Stomach (tissue), 9 donors: Measurements from ENCODE around the gene DENND4C. TPM values are rescaled to one million over a fixed set of nuclear protein-coding genes. Genes with fewer than 3 reads are reported as not detected.

ENCODE experiments used
- DNase-seq, 2 donors: peaks; one replicate each; pipeline versions ENCODE4 v3.0.0 to v3.0.0-alpha.2; 2013 to 2019
- H3K27ac ChIP-seq, 5 donors: fragments of 200-600 bp in 4 of 5; sonication (generic) in 4 of 5; one replicate each; pipeline ENCODE4 v1.5.1; 2013 to 2019; ENCODE audit warnings: mild to moderate bottlenecking in 1 of 5, moderate library complexity in 1 of 5
- H3K27me3 ChIP-seq, 3 donors: fragments of 200-600 bp; sonication (generic); one replicate each; pipeline ENCODE4 v1.5.1; 2017 to 2019; ENCODE audit warnings: mixed run types in 1 of 3
- H3K36me3 ChIP-seq, 4 donors: fragments of 200-600 bp; sonication (generic); 1 replicate in 3 of 4; 2 replicates in 1 of 4; pipeline ENCODE4 v1.5.1; 2016 to 2019
- H3K4me1 ChIP-seq, 4 donors: fragments of 200-600 bp; sonication (generic); one replicate each; pipeline ENCODE4 v1.5.1; 2016 to 2019
- H3K4me3 ChIP-seq, 4 donors: fragments of 200-600 bp; sonication (generic) in 3 of 4; one replicate each; pipeline ENCODE4 v1.5.1; 2016 to 2019; ENCODE audit warnings: mild to moderate bottlenecking in 1 of 4
- H3K9me3 ChIP-seq, 4 donors: fragments of 200-600 bp; sonication (generic); one replicate each; pipeline ENCODE4 v1.5.1; 2016 to 2019
- EP300 ChIP-seq: sonication (generic); formaldehyde crosslinking; IDR thresholded peaks from one replicate; pipeline ENCODE4 v1.6.1; 2017; ENCODE audit warnings: antibody characterized with exemption
- POLR2A ChIP-seq, 4 donors: fragments of 450-650 bp; IDR thresholded peaks; one replicate each; pipeline ENCODE4 v1.6.1; 2016; ENCODE audit warnings: antibody characterized with exemption in 4 of 4, control low read depth in 2 of 4, mild to moderate bottlenecking in 1 of 4, moderate library complexity in 1 of 4
- POLR2AphosphoS5 ChIP-seq, 3 donors: sonication (generic); formaldehyde crosslinking; IDR thresholded peaks; one replicate each; pipeline ENCODE4 v1.6.1; 2016; ENCODE audit warnings: antibody characterized with exemption in 3 of 3
- WGBS, 5 donors: extraction: QIAGEN DNeasy Blood & Tissue Kit in 3 of 5; methylation state at CpG; one replicate each; pipeline versions ENCODE4 v1.1.5 to v1.1.7; 2013 to 2018; 5-methylcytosine and 5-hydroxymethylcytosine counted together
- intact Hi-C: fragments of 100-400 bp; cut with DNase I; formaldehyde crosslinking; loops from one replicate; pipeline ENCODE4 v1.15.1; 2023; ENCODE audit warnings: low total_unique reads
- polyA plus RNA-seq, 3 donors: library from polyadenylated mRNA; stranded (reverse); fragments of 200-250 nt; gene quantifications; one replicate each; pipeline ENCODE4 v1.2.3, GENCODE V29; 2013
- total RNA-seq, 5 donors: library from RNA; depleted of rRNA; stranded (reverse); fragments of >200 nt; gene quantifications; one replicate each; pipeline versions ENCODE4 v1.1.0 to v1.2.3, GENCODE V29; 2014 to 2016
- TF ChIP-seq, protein P1 (sequence below), 7 experiments: fragments of 450-650 bp in 4 of 7; fragments of 200-600 bp in 3 of 7; sonication (generic) in 3 of 7; IDR thresholded peaks; one replicate each; pipeline ENCODE4 v1.5.1; 2016 to 2019; ENCODE audit warnings: antibody characterized with exemption in 7 of 7, control low read depth in 2 of 7, mild to moderate bottlenecking in 1 of 7
- donor health status: healthy with polysubstance abuse.
- donor health status: Bipolar disorder and iron deficiency.
- donor health status: healthy.

DENND4C gene
- total and polyA plus RNA-seq, 8 donors, result 6.3 to 226 (median 47.6) TPM

DNA sequence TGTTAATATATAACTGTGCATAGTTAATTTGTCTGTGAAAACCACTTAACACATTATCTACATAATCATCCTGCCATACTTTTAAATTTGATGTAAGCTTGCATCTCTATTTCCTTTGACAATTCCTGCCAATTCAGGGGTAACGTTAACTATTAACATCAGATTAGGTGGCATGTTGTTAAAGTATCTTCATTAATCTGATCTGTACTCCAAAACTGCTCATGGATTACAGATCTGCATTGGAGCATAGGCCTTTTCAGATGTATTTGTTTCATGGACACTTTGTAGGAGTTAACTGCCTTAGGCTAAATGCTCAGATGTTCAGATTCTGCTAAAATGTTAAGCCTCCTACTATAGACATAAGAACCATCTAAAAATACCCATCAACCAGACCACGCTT lies 146.4 kb downstream of the DENND4C start:
- WGBS, 5 donors, result 40 to 68% (median 49%) methylated on average over 2 of the region's 2 CpGs
- DNase-seq, result no peak
- no peaks in the 10 kb centered on the region for H3K27me3 ChIP-seq
- H3K4me3 ChIP-seq, result peak overlapping the region in 2 of 4 donors; percentile 79 to 81
- no peaks in the 10 kb centered on the region for H3K9me3 ChIP-seq
- H3K4me1 ChIP-seq, result peaks cover 16 to 49% (median 28%) of the 10 kb centered on the region in 4 donors
- intact Hi-C loops, result no loop called here
- TF ChIP-seq POLR2A (IDR thresholded peaks at IDR 0.05) (no peak), EP300 (no peak), POLR2AphosphoS5 (IDR thresholded peaks at IDR 0.05) (no peak)
- TF ChIP-seq, protein P1, sequence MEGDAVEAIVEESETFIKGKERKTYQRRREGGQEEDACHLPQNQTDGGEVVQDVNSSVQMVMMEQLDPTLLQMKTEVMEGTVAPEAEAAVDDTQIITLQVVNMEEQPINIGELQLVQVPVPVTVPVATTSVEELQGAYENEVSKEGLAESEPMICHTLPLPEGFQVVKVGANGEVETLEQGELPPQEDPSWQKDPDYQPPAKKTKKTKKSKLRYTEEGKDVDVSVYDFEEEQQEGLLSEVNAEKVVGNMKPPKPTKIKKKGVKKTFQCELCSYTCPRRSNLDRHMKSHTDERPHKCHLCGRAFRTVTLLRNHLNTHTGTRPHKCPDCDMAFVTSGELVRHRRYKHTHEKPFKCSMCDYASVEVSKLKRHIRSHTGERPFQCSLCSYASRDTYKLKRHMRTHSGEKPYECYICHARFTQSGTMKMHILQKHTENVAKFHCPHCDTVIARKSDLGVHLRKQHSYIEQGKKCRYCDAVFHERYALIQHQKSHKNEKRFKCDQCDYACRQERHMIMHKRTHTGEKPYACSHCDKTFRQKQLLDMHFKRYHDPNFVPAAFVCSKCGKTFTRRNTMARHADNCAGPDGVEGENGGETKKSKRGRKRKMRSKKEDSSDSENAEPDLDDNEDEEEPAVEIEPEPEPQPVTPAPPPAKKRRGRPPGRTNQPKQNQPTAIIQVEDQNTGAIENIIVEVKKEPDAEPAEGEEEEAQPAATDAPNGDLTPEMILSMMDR (IDR thresholded peaks at IDR 0.05), result no peak
- H3K27ac ChIP-seq, result peak overlapping the region in 1 of 5 donors; percentile 90
- H3K36me3 ChIP-seq, result peaks cover 46 to 72% (median 67%) of the 10 kb centered on the region in 4 donors

DNA sequence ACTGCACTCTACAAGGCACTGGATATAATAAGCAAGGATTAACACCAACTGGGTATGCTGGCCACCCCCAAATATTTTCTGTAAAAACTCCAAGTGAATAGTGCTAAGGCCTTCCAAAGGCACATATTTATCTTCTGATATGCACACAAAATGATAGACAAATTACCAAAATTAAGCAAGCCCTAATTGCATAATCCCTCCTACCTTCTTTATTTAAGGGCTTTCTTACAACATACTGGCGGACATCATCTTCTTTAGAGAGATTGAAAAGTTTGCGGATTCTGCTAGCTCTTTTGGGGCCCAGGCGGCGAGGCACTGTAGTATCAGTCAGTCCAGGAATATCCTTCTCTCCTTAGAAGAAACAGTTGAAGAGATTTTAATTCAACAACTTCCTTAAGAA lies 147.7 kb downstream of the DENND4C start:
- intact Hi-C loops, result no loop called here
- peak overlapping the region; percentile 70 to 81 (median 80) for H3K4me3 ChIP-seq
- no peak for DNase-seq
- peaks cover 16 to 49% (median 28%) of the 10 kb centered on the region in 4 donors for H3K4me1 ChIP-seq
- no peaks in the 10 kb centered on the region for H3K27me3 ChIP-seq
- peak overlapping the region in 4 of 5 donors; percentile 90 to 97 (median 92) for H3K27ac ChIP-seq
- H3K9me3 ChIP-seq, result no peaks in the 10 kb centered on the region
- WGBS, 5 donors, result 40 to 56% (median 51%) methylated on average over 4 of the region's 4 CpGs
- H3K36me3 ChIP-seq, result peaks cover 46 to 60% (median 56%) of the 10 kb centered on the region in 4 donors
- no peak for TF ChIP-seq POLR2A (IDR thresholded peaks at IDR 0.05)
- TF ChIP-seq EP300, result no peak
- TF ChIP-seq POLR2AphosphoS5 (IDR thresholded peaks at IDR 0.05), result no peak
- TF ChIP-seq, protein P1 (IDR thresholded peaks at IDR 0.05), result no peak

DNA sequence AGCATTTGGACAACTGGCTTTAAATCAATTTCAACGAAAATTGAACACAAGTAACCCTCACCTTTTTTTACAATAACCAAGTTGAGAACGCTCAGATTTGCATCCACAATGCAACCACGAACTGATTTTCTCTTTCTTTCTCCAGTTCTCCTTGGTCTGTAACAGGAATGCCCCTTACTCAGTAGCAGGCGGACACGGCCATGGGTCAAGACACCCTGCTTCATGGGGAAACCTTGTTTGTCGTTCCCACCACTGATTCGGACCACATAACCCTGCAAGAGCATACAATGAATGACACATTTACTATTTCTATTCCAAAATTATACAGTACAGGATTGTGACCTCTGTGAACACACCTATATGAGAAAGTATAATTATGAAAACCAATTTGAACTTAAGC lies 148.2 kb downstream of the DENND4C start:
- Histone ChIP-seq H3K9me3 (no peaks in the 10 kb centered on the region), H3K4me3 (peak overlapping the region; percentile 70 to 81 (median 80)), H3K27me3 (no peaks in the 10 kb centered on the region), H3K36me3 (peaks cover 46 to 55% (median 51%) of the 10 kb centered on the region in 4 donors), H3K27ac (peak overlapping the region in 4 of 5 donors; percentile 90 to 97 (median 92)), H3K4me1 (peaks cover 16 to 49% (median 28%) of the 10 kb centered on the region in 4 donors)
- intact Hi-C loops, result no loop called here
- WGBS, 5 donors, result 16 to 31% (median 27%) methylated on average over 7 of the region's 7 CpGs
- no peak for TF ChIP-seq POLR2AphosphoS5 (IDR thresholded peaks at IDR 0.05)
- no peak for TF ChIP-seq EP300
- TF ChIP-seq POLR2A (IDR thresholded peaks at IDR 0.05), result no peak
- TF ChIP-seq, protein P1 (IDR thresholded peaks at IDR 0.05), result no peak
- DNase-seq, result no peak

DNA sequence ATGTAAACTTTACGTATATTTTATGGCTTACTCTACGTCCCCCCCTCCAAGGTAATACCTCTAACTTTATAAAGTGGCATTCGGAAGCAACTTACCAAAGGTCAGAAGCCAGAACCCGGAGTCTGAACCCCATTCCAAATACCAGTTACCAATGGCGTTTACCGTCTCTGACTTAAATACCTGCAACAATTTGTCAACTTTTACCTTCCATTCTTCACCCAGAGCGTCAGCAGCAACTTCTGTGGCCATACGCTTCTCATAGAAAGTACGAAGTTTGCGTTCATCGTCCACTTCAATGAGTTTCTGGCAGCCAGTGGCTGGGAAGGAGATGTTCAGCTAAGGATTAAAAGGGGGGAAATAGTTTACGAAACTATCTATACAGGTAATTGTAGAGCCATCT lies 148.8 kb downstream of the DENND4C start:
- TF ChIP-seq EP300, result no peak
- peak in 1 of 2 donors; percentile 33 for DNase-seq
- WGBS, 5 donors, result 2 to 4% (median 3%) methylated on average over 12 of the region's 12 CpGs
- peak overlapping the region; percentile 70 to 81 (median 80) for H3K4me3 ChIP-seq
- H3K36me3 ChIP-seq, result peaks cover 43 to 49% (median 46%) of the 10 kb centered on the region in 4 donors
- H3K27ac ChIP-seq, result peak overlapping the region; percentile 83 to 97 (median 91)
- intact Hi-C loops, result no loop called here
- H3K9me3 ChIP-seq, result no peaks in the 10 kb centered on the region
- no peaks in the 10 kb centered on the region for H3K27me3 ChIP-seq
- H3K4me1 ChIP-seq, result peaks cover 16 to 49% (median 28%) of the 10 kb centered on the region in 4 donors

DNA sequence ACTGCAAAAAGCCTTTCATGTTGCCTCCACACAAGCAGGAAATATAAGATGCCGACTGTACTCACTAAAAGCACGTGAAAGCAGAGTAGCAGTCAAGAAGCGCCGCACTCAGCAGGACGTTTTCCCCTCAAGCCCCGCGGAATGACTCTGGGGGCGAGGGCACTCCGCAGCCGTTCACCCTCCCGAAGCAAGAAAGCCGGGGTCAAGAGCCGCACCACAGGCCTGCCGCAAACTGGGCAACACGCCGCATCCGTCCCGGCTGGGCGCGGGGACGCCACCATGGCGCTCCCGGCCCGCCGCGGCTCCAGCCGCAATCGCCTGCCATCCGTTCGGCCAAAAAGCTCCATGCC lies 149.2 kb downstream of the DENND4C start:
- no peaks in the 10 kb centered on the region for H3K27me3 ChIP-seq
- H3K4me3 ChIP-seq, result peak overlapping the region; percentile 70 to 81 (median 80)
- H3K27ac ChIP-seq, result peak overlapping the region; percentile 83 to 97 (median 91)
- H3K9me3 ChIP-seq, result no peaks in the 10 kb centered on the region
- H3K36me3 ChIP-seq, result peaks cover 39 to 45% (median 43%) of the 10 kb centered on the region in 4 donors
- 0 to 1% (median 0%) methylated on average over 15 to 30 of the region's 30 CpGs for WGBS, 5 donors
- intact Hi-C loops, result no loop called here
- peaks cover 16 to 49% (median 28%) of the 10 kb centered on the region in 4 donors for H3K4me1 ChIP-seq
- TF ChIP-seq, protein P1 (IDR thresholded peaks at IDR 0.05), result no peak
- TF ChIP-seq EP300, result no peak
- TF ChIP-seq POLR2AphosphoS5 (IDR thresholded peaks at IDR 0.05), result no peak
- TF ChIP-seq POLR2A (IDR thresholded peaks at IDR 0.05), result no peak
- DNase-seq, result no peak
